ENCODE results near the gene SLC44A3.

Gene SLC44A3, protein sequence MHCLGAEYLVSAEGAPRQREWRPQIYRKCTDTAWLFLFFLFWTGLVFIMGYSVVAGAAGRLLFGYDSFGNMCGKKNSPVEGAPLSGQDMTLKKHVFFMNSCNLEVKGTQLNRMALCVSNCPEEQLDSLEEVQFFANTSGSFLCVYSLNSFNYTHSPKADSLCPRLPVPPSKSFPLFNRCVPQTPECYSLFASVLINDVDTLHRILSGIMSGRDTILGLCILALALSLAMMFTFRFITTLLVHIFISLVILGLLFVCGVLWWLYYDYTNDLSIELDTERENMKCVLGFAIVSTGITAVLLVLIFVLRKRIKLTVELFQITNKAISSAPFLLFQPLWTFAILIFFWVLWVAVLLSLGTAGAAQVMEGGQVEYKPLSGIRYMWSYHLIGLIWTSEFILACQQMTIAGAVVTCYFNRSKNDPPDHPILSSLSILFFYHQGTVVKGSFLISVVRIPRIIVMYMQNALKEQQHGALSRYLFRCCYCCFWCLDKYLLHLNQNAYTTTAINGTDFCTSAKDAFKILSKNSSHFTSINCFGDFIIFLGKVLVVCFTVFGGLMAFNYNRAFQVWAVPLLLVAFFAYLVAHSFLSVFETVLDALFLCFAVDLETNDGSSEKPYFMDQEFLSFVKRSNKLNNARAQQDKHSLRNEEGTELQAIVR

DNA sequence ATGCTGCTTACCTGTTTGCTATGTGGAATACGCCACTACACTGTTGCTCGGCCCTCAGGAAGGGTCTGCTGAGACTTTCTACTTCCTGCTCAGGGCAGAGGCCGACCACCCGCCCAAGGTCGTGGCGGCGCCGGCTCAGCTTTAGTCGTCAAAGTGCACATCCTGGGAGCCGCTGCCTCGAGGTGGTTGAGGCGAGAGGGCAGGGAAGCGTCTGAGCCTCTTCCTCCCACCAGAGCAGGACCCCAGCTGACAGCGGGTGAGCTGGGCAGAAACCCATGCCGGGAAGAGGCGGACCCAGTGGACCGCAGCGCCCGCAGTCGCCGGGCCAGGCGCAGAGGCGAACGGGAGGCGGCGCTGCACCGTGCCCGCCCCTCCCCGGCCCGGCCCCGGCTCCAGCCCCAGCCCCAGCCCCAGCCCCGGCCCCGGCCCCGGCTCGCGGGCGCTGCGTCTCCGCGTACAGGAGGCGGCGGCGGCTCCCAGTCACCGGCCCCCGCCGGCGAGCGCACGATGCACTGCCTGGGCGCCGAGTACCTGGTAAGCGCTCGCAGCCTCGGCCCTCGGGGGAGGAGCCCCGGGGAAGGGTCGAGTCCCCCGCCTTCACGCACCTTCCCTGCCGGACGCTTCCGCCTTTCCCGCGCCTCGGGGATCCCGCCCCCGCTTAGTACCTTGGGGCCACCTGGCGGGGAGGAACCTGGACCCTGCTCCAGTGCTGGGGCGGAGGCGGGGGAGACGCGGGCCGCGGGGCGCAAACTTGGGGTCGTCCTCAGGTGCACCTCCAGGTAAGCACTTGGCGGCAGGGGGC lies at the start of gene SLC44A3:
Gene SLC44A3 (plus strand): TSS at position 413 of the 802 bp plus-strand sequence. CDS start 95 bp downstream, at position 508.
- H3K27ac ChIP-seq (ENCODE audit: low read depth, low read length) = peak within 1 kb of the TSS; percentile 59
- peak within 1 kb of the TSS; percentile 24 for H3K9ac ChIP-seq (ENCODE audit: low read length)
- H3K4me3 ChIP-seq (ENCODE audit: low read depth in 1 of 2, low read length in 2 of 2) = peak within 1 kb of the TSS; percentile 43 to 82
- H3K36me3 ChIP-seq (ENCODE audit: insufficient read depth, low read length) = no peaks in the 10 kb centered on the region
- no peaks in the 10 kb centered on the region for H3K9me3 ChIP-seq (ENCODE audit: low read length)
- no peaks in the 10 kb centered on the region for H3K27me3 ChIP-seq (ENCODE audit: control insufficient read depth in 1 of 2, insufficient read depth in 2 of 2, low read length in 2 of 2)
- H3K4me1 ChIP-seq (ENCODE audit: insufficient read depth, low read length) = no peaks in the 10 kb centered on the region

GRCh38 chr1:94772230-94772641 lies 47.9 kb upstream of the SLC44A3 start:
- Histone ChIP-seq H3K9me3 (ENCODE audit: low read length) (no peaks in the 10 kb centered on the region), H3K27ac (ENCODE audit: low read depth, low read length) (no peak overlapping the region), H3K9ac (ENCODE audit: low read length) (no peak overlapping the region), H3K27me3 (ENCODE audit: control insufficient read depth in 1 of 2, insufficient read depth in 2 of 2, low read length in 2 of 2) (no peaks in the 10 kb centered on the region), H3K36me3 (ENCODE audit: insufficient read depth, low read length) (no peaks in the 10 kb centered on the region), H3K4me1 (ENCODE audit: insufficient read depth, low read length) (no peaks in the 10 kb centered on the region), H3K4me3 (ENCODE audit: low read depth in 1 of 2, low read length in 2 of 2) (no peak overlapping the region)

DNA sequence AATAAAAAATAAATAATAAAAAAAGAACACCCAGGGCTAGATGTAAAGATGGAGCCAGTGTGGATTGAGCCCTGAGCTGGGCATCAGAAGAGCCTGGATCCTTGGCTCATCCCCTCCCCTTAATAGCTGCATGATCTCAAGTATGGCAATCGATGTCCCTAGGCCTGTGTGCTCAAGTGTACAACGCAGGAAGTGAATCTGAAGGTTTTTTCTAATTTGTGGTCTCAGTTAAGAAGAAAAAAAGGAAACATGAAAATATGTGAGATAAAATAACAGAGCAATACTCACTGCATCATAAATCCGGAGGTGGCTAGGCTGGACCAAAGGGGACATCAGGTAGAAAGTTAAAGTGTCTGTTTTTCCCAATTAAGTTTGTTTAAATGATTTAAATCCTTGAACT lies 47.3 kb upstream of the SLC44A3 start:
- Histone ChIP-seq H3K9ac (ENCODE audit: low read length) (no peak overlapping the region), H3K9me3 (ENCODE audit: low read length) (no peaks in the 10 kb centered on the region), H3K4me1 (ENCODE audit: insufficient read depth, low read length) (no peaks in the 10 kb centered on the region), H3K4me3 (ENCODE audit: low read depth in 1 of 2, low read length in 2 of 2) (no peak overlapping the region), H3K36me3 (ENCODE audit: insufficient read depth, low read length) (no peaks in the 10 kb centered on the region), H3K27me3 (ENCODE audit: control insufficient read depth in 1 of 2, insufficient read depth in 2 of 2, low read length in 2 of 2) (no peaks in the 10 kb centered on the region), H3K27ac (ENCODE audit: low read depth, low read length) (no peak overlapping the region)

DNA sequence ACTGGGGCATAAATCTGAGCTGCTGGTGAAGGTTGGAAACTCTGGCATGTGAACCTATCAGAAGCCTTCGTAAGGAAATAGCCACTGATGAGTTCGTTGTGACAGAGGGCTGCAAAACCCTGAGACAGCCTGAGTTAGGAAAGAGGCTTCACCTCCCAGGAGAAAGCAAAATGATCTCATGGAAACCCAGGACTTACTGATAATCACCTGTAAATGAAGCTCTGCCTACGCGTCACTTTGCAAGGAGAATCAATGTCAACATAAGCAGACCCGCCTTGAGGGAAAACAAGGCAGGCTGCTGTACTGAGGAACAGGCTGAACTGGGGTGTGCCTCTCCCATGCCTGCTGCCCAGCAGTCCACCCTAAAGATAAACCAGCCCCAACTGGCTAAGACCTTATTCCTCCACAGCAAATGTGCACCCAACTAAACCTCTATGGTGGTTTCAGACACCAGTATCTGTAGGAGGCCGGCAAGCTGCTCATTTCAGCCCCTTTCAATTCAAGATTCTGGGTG lies 46.8 kb upstream of the SLC44A3 start:
- no peaks in the 10 kb centered on the region for H3K9me3 ChIP-seq (ENCODE audit: low read length)
- H3K27me3 ChIP-seq (ENCODE audit: control insufficient read depth in 1 of 2, insufficient read depth in 2 of 2, low read length in 2 of 2) = no peaks in the 10 kb centered on the region
- no peaks in the 10 kb centered on the region for H3K4me1 ChIP-seq (ENCODE audit: insufficient read depth, low read length)
- no peak overlapping the region for H3K9ac ChIP-seq (ENCODE audit: low read length)
- H3K36me3 ChIP-seq (ENCODE audit: insufficient read depth, low read length) = no peaks in the 10 kb centered on the region
- no peak overlapping the region for H3K4me3 ChIP-seq (ENCODE audit: low read depth in 1 of 2, low read length in 2 of 2)
- H3K27ac ChIP-seq (ENCODE audit: low read depth, low read length) = no peak overlapping the region

DNA sequence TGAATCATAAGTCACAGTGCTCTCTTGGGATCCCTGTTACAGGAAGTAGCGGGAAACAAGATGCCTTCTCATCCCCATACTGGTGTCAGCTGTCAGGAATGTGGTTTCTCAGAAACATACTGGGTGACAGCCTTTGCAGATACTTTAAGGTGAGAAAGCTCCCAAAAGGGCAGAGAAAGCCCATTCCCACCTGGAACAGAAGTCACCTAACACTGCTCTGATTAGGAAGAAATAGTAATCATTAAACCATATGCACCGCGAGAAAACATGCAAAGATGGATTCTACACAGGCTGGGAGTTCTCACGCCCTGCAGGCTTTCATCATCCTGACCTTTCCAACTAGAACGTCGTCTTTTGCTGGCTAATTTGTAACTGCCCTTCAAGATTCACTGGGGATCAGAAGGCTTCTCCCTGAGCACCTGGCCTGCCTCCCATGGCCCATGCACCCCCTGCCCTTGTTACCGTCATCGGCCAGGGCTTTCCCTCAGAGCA lies 46.2 kb upstream of the SLC44A3 start:
- Histone ChIP-seq H3K36me3 (ENCODE audit: insufficient read depth, low read length) (no peaks in the 10 kb centered on the region), H3K4me1 (ENCODE audit: insufficient read depth, low read length) (no peaks in the 10 kb centered on the region), H3K9me3 (ENCODE audit: low read length) (no peaks in the 10 kb centered on the region), H3K4me3 (ENCODE audit: low read depth in 1 of 2, low read length in 2 of 2) (no peak overlapping the region), H3K27me3 (ENCODE audit: control insufficient read depth in 1 of 2, insufficient read depth in 2 of 2, low read length in 2 of 2) (no peaks in the 10 kb centered on the region), H3K27ac (ENCODE audit: low read depth, low read length) (no peak overlapping the region), H3K9ac (ENCODE audit: low read length) (no peak overlapping the region)

DNA sequence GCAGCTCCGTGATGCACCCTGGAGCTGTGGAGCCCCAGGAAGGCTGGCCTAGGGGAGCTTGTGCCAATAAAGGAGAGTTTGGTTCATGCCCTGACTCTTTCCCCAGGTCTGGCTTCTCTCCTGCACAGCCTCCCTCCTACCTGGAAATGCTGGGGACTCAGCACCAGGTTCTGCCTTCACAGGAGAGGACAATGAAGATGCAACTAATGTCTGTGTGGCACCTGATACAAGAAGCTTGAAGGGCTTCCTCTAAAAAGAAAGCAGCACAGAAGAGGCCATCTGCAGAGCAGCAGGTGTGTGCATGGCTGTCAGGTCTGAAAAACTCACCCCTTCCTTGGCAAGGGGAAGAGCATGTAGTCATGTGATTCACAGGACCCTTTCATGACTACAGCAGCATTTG lies 43.7 kb upstream of the SLC44A3 start:
- Histone ChIP-seq H3K4me3 (ENCODE audit: low read depth in 1 of 2, low read length in 2 of 2) (no peak overlapping the region), H3K9ac (ENCODE audit: low read length) (no peak overlapping the region), H3K36me3 (ENCODE audit: insufficient read depth, low read length) (no peaks in the 10 kb centered on the region), H3K4me1 (ENCODE audit: insufficient read depth, low read length) (no peaks in the 10 kb centered on the region), H3K27me3 (ENCODE audit: control insufficient read depth in 1 of 2, insufficient read depth in 2 of 2, low read length in 2 of 2) (no peaks in the 10 kb centered on the region), H3K27ac (ENCODE audit: low read depth, low read length) (no peak overlapping the region), H3K9me3 (ENCODE audit: low read length) (no peaks in the 10 kb centered on the region)

GRCh38 chr1:94777281-94777680 lies 42.9 kb upstream of the SLC44A3 start:
- no peaks in the 10 kb centered on the region for H3K9me3 ChIP-seq (ENCODE audit: low read length)
- no peaks in the 10 kb centered on the region for H3K27me3 ChIP-seq (ENCODE audit: control insufficient read depth in 1 of 2, insufficient read depth in 2 of 2, low read length in 2 of 2)
- H3K4me3 ChIP-seq (ENCODE audit: low read depth in 1 of 2, low read length in 2 of 2) = no peak overlapping the region
- H3K36me3 ChIP-seq (ENCODE audit: insufficient read depth, low read length) = no peaks in the 10 kb centered on the region
- H3K4me1 ChIP-seq (ENCODE audit: insufficient read depth, low read length) = no peaks in the 10 kb centered on the region
- no peak overlapping the region for H3K27ac ChIP-seq (ENCODE audit: low read depth, low read length)
- H3K9ac ChIP-seq (ENCODE audit: low read length) = no peak overlapping the region

DNA sequence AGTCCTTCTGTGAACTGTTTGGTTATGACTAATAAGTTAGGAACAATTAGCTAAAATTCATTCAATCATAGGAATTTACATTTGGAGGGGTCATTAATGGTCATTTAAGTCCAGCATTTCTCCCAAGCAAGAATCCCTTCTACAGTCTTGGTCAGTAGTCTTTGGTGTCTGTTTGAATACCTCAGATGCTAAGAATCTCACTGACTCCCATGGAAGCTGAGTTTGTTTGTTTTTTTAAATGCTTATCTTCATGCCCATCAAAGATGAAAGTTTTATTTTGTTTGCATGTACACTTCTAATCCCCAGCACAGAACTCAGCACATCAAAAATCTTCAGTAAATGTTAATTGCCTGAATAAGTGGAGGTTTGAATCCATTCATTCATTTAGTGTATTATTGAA lies 41.3 kb upstream of the SLC44A3 start:
- Histone ChIP-seq H3K4me1 (ENCODE audit: insufficient read depth, low read length) (peaks cover 14% of the 10 kb centered on the region), H3K4me3 (ENCODE audit: low read depth in 1 of 2, low read length in 2 of 2) (no peak overlapping the region), H3K36me3 (ENCODE audit: insufficient read depth, low read length) (no peaks in the 10 kb centered on the region), H3K27ac (ENCODE audit: low read depth, low read length) (no peak overlapping the region), H3K27me3 (ENCODE audit: control insufficient read depth in 1 of 2, insufficient read depth in 2 of 2, low read length in 2 of 2) (no peaks in the 10 kb centered on the region), H3K9ac (ENCODE audit: low read length) (no peak overlapping the region), H3K9me3 (ENCODE audit: low read length) (no peaks in the 10 kb centered on the region)

DNA sequence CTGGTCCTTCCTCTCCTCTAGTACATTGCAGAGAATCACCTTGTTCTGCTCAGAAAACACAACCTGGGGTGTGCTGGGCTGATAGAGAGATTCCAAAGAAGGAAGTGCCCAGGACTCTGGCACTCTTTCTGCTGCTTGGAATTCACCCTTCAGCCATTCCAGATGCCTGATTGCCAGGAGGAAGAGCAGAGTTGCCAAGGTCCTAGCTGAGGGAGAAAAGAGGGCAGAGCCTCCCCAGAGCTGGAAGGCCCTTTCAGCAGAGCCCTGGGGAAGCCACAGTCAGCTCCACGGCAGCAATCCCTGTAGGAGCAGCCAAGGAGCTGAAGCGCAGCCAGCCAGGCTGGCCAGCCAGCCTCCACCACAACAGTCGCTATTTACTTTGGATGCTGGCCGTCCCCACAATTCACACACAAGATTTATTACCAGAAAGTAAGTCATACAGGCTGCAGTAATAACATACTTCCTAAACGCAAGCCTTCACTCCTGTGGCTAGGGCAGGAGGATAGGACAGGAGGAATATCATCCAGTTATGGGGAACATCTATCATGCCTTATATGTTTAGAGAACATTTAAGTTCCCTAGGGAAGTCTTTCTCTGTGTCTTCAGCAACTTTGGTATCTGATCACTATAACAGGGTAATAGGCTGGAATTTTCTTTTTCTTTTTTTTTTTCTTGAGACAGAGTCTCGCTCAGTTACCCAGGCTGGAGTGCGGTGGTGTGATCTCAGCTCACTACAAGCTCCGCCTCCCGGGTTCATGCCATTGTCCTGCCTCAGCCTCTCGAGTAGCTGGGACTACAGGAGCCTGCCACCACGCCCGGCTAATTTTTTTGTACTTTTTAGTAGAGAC lies 36.6 kb upstream of the SLC44A3 start:
- no peak overlapping the region for H3K9ac ChIP-seq (ENCODE audit: low read length)
- H3K4me3 ChIP-seq (ENCODE audit: low read depth in 1 of 2, low read length in 2 of 2) = no peak overlapping the region
- H3K4me1 ChIP-seq (ENCODE audit: insufficient read depth, low read length) = peaks cover 19% of the 10 kb centered on the region
- H3K36me3 ChIP-seq (ENCODE audit: insufficient read depth, low read length) = no peaks in the 10 kb centered on the region
- peak overlapping the region; percentile 74 for H3K27ac ChIP-seq (ENCODE audit: low read depth, low read length)
- no peaks in the 10 kb centered on the region for H3K9me3 ChIP-seq (ENCODE audit: low read length)
- no peaks in the 10 kb centered on the region for H3K27me3 ChIP-seq (ENCODE audit: control insufficient read depth in 1 of 2, insufficient read depth in 2 of 2, low read length in 2 of 2)

DNA sequence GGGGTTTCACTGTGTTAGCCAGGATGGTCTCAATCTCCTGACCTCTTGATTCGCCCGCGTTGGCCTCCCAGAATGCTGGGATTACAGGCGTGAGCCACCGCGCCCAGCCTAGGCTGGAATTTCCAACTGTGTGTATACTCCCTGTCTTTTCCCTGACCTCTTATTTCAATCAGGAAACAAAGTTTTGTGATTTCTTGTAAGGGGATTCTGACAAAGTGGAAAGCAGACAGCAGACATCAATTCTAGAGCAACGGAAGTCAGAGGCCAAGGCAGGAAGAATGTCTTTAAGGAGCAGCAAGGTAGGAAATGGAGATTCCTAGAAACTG lies 36.0 kb upstream of the SLC44A3 start:
- H3K27ac ChIP-seq (ENCODE audit: low read depth, low read length) = no peak overlapping the region
- no peaks in the 10 kb centered on the region for H3K36me3 ChIP-seq (ENCODE audit: insufficient read depth, low read length)
- no peak overlapping the region for H3K9ac ChIP-seq (ENCODE audit: low read length)
- no peak overlapping the region for H3K4me3 ChIP-seq (ENCODE audit: low read depth in 1 of 2, low read length in 2 of 2)
- no peaks in the 10 kb centered on the region for H3K9me3 ChIP-seq (ENCODE audit: low read length)
- peaks cover 19% of the 10 kb centered on the region for H3K4me1 ChIP-seq (ENCODE audit: insufficient read depth, low read length)
- H3K27me3 ChIP-seq (ENCODE audit: control insufficient read depth in 1 of 2, insufficient read depth in 2 of 2, low read length in 2 of 2) = no peaks in the 10 kb centered on the region
